Activated CD8-positive, alpha-beta memory T cell treated with anti-CD3 and anti-CD28 coated beads for 48 hours (primary cell): Measurements from ENCODE around the gene PTTG1.

Experiments used
- DNase-seq, 3 experiments: peaks; one replicate each; pipeline ENCODE4 v3.0.0-alpha.2; 2020; ENCODE audit warnings: low read depth in 2 of 3, low spot score in 2 of 3

The PTTG1 gene

DNA sequence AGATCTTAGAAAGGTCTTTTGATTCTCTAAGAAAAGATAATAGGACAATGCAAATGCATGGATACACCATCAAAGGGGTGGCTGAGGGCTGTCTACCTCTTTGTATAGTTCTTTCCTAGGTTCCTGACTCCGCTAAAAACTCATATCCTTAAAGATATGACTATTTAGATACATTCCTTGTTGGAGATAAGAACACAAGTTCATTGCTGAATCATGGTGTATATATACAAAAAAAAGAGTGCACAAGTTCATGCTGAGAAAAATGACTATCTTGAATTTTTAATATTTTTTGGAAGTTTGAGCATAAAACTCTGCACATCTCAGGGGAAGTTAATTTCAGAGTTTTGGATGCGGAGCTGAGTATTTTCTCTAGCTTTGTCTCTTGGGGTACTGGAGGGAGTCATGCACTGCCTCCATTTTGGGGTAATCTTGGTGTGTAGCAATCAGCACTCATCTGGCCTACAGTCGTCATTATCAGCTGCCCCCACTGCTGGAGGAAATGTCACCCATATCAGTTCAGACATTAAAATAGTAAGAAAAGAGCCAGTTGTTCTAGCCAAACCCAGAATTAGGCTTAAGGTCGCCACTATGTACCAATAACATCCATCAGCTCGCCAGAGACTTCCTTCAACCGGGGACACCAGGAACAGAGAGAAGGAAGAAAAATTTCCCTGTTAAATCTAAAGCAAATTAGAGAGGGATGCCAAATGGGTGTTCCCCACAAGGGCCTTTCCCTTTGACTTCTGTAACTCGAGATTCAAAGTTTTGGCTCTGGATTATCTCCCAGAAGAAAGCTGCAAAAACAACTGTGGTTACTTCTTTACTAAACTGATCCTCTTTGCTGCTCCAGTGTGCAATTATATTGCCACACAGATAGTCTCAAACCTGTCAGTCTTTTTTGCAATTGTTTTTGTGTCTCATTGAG, 49.0 kb downstream of the PTTG1 start:
- DNase-seq: no peak

DNA sequence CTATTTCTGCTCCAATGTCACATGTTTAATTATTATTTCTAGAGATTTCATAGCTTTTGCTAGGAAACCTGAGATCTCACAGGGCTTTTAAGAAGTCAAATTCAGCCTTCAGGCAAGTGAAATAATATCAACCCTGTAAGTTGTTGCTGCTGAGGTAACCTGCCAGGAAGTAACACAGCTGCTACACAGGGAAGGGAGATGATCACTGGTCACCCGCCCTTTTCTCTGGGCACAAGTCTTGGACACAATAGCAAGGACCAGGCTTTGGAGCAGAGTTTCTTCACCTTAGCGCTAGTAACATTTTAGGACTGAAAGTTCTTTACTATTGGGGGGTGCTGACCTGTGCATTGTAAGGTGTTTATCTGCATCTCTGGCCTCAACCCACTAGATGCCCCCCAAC, 50.1 kb downstream of the PTTG1 start:
- no peak for DNase-seq

DNA sequence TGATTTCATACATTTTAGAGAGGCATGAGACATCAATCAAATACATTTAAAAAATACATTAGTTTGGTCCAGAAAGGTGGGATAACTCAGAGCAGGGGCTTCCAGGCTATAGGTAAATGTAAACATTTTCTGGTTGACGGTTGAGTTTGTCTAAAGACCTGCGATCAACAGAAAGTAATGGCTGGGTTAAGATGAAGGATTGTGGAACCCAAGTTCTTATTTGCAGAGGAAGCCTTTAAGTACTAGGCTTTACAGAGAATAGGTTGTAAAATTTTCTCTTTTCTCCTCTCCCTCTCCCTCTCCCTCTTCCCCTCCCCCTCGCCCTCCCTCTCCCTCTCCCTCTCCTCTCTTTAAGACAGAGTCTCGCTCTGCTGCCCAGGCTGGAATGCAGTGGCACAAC, 50.8 kb downstream of the PTTG1 start:
- no peak for DNase-seq

DNA sequence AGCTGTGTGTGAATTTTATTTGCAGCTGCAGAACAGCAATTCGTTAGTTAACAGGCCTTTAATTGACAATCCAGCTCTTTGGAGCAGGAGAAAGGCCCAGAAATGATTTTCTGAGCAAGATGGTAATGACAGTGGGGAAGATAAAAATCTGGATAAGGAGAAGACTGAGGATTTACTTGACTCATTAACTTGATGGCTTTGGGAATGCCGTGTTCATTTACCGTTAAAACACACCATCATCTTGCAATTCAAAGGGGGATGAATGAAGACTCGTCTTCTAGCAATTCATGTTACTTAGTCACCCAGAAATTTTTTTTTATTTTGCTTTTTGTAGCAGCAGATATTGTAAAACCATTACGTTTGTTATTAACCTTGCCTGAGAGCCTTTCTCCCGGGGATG, 52.0 kb downstream of the PTTG1 start:
- DNase-seq: no peak

- no peak for DNase-seq
Measured at GRCh38 chr5:160474084-160474483, 52.4 kb downstream of the PTTG1 start.

- no peak for DNase-seq
Measured at GRCh38 chr5:160475864-160476438, 54.3 kb downstream of the PTTG1 start.

- no peak for DNase-seq
Measured at GRCh38 chr5:160477266-160477970, 55.8 kb downstream of the PTTG1 start.

GRCh38 chr5:160478163-160478562, 56.5 kb downstream of the PTTG1 start:
- DNase-seq: no peak
